GM19035 (cell line): ENCODE measurements around the gene SETMAR.
"Not testable (repeated sequence)": the region's sequence is repeated elsewhere in the genome, so short reads cannot be mapped to it uniquely, and the experiment has no call there.

Experiments
- ATAC-seq: cut with Tn5 transposase; IDR thresholded peaks from one replicate; pipeline ENCODE4 v1.9.1; 2021; ENCODE audit not compliant: unreplicated experiment

The SETMAR gene

GRCh38 chr3:4313606-4314293 is 10.6 kb downstream of the SETMAR start:
- no peak for ATAC-seq

DNA sequence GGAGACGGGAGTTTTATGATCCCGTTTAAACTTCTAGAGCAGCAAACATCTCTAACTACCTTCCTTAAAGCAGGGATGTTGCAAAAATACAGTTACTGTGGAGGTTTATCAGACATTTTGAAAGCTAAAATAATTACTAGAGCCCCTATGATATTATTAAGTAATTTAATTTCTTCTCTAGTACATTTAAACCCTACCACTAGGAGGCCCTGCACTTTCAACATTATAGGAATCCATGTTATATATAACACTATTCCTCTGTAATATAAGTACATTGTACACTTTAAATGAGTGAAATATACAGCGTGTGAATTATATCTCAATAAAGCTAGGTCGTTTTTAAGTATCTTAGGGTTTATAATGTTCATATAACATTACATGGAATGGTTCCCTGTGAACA is 11.5 kb downstream of the SETMAR start:
- no peak for ATAC-seq

DNA sequence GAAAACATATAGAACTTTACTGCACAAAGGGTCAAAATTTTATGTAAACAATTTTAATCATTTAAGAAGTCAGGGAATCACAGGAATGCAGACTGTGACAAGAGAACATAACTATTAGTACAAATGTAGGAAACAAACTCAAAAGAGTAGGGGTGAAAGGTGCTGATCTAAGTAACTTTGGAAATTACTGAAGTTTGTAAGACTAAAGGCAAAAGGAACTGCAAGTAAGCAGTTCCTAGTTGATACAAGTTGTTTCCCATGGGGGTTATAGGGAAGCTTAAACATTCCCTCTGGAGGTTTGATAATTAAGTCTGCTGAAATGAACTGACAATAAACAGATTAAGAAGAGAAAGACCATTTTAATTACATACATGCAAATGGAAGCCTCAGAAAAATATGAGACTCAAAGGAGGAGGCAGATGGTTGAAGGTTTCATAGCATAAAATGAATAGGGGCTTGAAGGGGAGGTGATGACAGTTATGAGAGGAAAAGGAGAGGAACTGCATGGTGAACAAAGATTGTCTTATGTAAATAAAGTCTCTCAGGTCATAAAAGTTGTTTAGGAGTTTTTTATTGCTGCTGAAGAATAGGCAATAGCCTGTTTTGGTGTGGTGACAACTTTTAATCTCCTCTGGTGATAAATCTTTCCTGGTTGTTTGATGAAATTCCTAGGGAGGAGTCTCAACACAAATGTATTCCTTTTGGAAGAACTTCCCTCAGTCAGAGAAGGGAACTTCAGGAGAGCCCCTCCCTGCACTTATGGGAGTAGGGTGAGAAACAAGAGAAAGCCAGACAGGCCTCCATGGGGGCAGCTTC is 17.1 kb downstream of the SETMAR start:
- no peak for ATAC-seq

- no peak for ATAC-seq
Measured at GRCh38 chr3:4321732-4322131, 18.6 kb downstream of the SETMAR start.

- ATAC-seq = no peak
Measured at GRCh38 chr3:4322635-4323034, 19.5 kb downstream of the SETMAR start.

DNA sequence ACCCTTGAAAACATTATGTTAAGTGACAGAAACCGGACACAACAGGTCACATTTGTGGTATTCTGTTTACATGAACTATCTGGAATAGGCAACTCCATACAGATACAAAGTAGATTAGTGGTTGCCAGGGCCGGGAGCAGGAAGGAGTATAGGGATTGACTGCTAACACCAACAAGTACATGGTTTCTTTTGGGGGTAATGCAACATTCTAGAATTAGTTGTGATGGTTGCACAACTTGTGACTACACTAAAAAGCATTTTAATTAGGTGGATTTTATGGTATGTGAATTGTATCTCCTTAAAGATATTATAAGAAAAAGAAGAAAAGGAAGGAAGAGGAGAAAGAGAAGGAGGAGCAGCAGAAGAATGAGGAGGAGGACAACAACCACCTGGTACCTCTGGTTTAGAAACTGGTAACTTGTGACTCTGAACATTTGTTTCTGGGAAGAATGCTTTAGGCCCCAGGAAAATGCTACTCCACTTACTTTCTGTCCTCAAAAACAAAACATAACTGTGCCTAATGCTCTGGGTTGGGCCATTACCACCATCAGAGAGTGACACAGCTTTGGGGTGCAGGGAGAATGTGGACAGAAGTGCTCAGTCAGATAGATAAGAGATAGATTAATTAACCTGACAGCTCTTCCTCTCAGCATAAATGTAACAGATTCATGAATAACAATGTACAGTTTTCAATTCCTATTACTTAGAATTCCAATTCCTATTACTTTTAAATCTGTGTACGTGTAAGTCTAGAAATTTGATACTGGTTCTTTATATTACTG is 20.3 kb downstream of the SETMAR start:
- no peak for ATAC-seq

DNA sequence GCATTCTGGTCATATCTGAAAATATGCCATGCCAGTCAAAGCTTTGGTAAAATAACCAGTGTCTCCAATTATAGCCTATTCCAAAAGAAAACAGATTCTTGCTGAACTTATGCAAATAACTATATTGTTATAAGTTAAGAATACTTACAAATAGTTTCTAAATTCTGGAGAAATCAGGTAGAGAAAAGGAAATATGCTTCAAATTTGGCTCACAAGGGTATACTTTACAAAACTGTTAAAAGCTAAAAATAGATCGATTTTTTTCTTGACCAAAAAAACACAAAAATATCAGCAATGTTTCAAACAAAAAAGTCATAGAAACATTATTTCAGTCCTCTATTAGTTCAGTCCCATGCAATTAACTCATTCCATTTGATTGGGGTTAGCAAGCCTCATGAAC is 23.7 kb downstream of the SETMAR start:
- no peak for ATAC-seq

DNA sequence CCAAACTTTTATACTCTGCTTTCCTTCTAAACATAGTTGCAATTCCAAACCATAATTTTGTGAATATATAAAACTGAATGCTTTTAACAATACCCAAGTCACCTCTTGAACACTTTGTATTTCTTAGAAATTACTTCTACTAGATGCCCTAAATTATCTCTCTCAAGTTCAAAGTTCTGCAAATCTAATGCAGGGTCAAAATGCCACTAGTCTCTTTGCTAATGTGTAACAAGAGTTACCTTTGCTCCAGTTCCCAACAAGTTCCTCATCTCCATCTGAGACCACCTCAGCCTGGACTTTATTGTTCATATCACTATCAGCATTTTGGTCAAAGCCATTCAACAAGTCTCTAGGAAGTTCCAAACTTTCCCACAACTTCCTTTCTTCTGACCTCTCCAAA is 26.6 kb downstream of the SETMAR start:
- not testable (repeated sequence) for ATAC-seq

GRCh38 chr3:4332111-4332510 is 28.9 kb downstream of the SETMAR start:
- ATAC-seq = no peak

DNA sequence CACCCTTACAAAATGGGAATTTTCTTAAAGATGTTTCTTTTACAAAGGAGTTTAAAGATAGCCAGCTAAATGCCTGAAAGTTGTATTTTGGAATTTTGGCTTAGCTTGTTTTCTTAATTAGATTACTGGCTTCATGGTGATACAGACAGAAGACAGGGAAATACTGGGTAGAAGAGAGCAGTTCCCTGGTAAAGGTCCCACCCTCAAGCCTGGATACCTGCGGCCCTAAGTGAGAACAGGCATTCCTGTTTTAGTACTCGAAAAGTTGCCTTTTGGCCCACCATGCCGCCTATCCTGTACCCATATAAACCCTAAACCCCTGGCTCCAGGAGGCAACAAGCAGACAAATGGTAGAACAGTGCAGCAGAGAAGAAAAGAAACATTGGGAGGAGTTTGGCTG is 29.4 kb downstream of the SETMAR start:
- no peak for ATAC-seq

DNA sequence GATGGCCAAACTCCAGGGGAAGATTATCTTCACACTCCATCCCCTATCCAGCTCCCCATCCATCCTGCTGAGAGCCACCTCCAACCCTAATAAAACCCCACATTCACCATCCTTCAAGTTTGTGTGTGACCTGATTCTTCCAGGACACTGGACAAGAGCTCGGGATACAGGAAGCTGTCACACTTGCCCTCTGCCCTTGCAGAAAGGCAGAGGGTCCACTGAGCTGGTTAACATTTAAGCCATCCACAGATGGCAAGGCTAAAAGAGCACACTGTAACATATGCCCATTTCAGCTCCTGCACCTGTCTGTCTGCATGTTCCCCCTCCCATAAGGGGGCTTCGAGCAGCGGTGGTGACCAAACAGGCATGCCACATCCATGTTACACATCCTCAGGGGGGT is 29.8 kb downstream of the SETMAR start:
- ATAC-seq = no peak

GRCh38 chr3:4334548-4334947 is 31.4 kb downstream of the SETMAR start:
- no peak for ATAC-seq

DNA sequence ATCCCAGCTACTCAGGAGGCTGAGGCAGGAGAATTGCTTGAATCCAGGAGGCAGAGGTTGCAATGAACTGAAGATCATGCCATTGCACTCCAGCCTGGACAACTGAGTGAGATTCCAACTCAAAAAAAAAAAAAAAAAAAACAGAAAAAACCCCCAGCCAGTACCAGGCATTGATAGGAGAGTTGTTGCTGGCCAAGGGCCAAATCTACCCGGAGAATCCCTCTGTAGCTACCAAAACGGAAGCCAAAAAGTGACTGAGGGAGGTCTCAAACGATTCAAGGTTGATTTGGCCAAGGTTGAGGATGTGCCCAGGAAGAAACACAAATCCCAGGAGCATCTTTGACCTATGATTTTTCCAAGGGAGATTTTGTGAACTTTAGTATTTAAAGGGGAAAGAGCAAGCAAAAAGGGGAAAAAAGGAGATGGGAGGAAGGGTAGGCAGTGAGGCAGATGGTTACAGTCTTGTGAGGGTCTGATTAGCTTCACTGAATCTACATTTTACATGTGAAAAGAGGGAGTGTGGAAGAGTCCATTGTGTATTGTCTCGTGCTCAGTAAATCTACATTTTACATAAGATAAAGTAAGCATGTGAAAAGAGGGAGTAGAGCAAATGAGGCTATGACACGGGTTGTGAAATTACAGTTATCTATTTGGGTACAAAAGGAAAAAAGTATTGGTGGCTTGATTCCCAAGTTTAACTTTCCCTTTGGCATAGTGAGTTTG is 32.8 kb downstream of the SETMAR start:
- no peak for ATAC-seq

DNA sequence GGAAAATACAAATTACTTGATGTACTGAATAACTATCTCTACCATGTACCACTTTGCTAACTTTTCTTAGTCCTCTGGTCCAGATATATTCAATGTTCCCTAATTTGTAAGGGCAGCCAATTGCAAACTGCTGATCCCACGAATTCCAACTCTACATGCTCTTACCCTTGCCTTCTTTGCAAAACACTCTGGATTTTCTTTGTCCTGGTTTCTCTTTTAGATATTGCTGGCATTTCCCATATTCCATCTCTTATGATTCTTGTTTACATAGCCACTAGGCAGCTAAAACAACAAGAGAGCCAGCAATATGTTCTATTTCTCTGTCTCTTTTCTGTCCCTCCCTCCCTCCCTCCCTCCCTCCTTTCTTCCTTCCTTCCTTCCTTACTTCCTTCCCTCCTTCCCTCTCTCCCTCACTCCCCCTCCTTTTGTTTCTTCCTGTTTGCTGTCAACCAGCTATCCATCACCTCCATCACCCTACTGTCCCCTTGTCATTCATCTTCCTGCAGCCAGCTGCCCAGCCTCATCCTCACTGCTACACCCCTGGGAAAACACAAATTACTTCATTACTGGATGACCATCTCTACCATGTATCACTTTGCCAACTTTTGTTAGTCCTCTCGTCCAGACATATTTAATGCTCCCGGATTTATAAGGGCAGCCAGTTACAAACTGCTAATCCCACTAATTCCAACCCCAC is 33.8 kb downstream of the SETMAR start:
- no peak for ATAC-seq

GRCh38 chr3:4338751-4339150 is 35.6 kb downstream of the SETMAR start:
- no peak for ATAC-seq

DNA sequence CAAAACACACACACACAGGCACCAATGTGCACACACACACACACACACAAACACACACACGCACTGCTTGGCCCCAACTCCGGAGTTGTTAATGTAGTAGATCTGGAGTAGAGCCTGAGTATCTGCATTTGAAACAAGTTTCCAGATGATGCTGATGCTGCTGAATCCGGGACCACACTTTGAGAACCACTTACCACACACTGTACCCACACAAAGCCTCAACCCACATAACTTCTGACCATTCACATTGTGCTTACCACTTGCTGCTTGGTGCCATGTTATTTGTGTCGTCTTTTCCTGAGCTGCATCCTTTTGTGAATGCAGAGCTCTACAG is 36.9 kb downstream of the SETMAR start:
- ATAC-seq = no peak

DNA sequence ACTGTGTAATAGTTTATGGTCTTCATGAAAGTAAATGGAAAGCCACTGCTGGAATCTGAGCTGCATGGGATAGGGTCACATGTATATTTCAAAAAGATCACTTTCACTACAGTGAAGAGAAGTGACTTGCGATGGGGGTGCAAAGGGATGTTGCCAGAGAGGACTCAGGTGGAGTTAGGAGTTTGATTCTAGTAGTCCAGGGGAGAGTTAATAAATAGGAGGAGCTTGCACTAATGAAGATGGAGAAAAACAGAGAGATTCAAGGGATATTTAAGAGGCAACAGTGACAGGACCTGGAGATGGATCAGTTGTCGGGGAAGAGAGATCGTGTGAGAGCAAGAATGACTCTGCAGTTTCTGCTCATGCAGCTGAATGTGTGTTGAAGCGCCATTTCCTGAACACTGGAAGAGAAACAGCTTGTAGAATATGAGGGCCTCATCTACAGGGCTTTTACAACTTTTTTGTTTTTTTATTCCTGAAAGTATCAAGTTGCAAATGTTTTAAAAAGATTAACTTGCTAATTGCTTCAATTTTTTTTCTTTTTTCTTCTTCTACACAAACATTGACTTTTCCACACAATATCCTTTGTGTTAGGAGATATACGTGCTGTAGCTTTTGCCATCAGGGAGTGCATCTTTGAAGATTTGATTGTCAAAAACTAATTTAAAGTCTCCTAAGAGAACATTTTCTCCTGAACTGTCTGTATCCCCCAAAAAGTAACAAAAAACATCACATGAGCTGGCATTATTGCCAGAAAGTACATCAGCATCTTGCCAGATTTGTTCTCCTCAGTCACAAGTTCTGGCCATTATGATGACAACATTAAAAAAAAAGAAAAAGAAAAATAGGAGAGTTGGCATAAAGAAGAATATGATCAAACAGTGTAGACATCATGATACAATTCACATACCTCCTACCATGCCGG is 37.5 kb downstream of the SETMAR start:
- no peak for ATAC-seq

- ATAC-seq = no peak
Measured at GRCh38 chr3:4341336-4341675, 38.1 kb downstream of the SETMAR start.

DNA sequence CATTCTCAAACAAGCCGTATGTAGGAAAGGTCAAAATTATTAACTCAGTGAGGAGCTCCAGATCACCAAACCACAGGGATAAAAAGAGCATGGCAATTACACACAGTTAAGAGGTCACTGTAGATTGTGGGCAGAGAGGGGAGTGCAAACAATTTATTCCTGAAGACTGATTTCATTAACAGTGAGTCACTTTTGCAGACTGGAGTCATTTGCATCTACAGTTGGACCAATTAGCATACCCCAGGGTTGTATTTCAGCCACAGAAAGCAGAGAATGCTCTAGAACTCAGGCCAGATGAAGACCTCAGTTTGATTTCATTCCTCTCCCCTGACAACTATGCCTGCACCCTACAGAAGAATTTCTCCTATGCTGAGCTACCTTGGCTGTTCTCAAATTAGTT is 40.1 kb downstream of the SETMAR start:
- no peak for ATAC-seq

DNA sequence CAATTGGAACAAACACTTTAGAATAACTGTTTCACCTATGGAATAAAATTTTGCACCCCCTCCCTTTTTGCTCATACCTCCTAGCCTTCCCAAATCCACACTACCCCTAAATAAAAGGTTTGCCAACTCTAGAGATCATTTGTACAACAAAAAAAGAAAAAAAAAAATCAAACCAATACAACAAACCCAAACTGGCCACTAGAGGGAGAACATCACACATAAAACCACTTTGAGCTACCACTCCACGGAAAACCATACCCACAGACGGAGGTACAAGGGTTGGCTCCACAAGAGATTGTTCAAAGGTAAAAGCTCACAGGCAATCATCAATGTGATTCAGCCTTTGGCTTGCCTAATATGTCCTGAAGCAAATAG is 47.6 kb downstream of the SETMAR start:
- peak; percentile 83 for ATAC-seq
